ENCODE data around the gene STIM2.

The STIM2 gene

GRCh38 chr4:27006646-27007045 lies 146.0 kb downstream of the STIM2 start:
- H3K9ac ChIP-seq (ENCODE audit: low read depth, low read length) = no peak overlapping the region
- H3K4me2 ChIP-seq (ENCODE audit: insufficient read depth, low read length) = no peak overlapping the region

GRCh38 chr4:27007507-27007906 lies 146.9 kb downstream of the STIM2 start:
- no peak for ATAC-seq (ENCODE audit: insufficient read depth, low read depth)
- Histone ChIP-seq H3K27ac (ENCODE audit: low read length) (no peak overlapping the region), H3K9me3 (ENCODE audit: insufficient read depth, low read length, severe bottlenecking) (no peaks in the 10 kb centered on the region), H3K9ac (ENCODE audit: low read depth, low read length) (no peak overlapping the region), H3K4me3 (ENCODE audit: low read depth in 1 of 2, low read length in 2 of 2) (no peak overlapping the region), H2AFZ (ENCODE audit: low read depth, low read length) (no peak overlapping the region), H3K27me3 (ENCODE audit: insufficient read depth, low read length, poor library complexity) (no peaks in the 10 kb centered on the region), H3K79me2 (ENCODE audit: insufficient read depth, low read length) (no peaks in the 10 kb centered on the region), H4K20me1 (ENCODE audit: insufficient read depth, low read length) (no peaks in the 10 kb centered on the region), H3K4me2 (ENCODE audit: insufficient read depth, low read length) (no peak overlapping the region), H3K36me3 (ENCODE audit: insufficient read depth, low read length) (peaks cover 29% of the 10 kb centered on the region), H3K4me1 (ENCODE audit: insufficient read depth, low read length) (no peaks in the 10 kb centered on the region)
- DNase-seq = no peak
- no peak for TF ChIP-seq EZH2 (IDR thresholded peaks at IDR 0.05; ENCODE audit: borderline replicate concordance, low read depth, low read length, severe bottlenecking)
- TF ChIP-seq CTCF (IDR thresholded peaks at IDR 0.05; ENCODE audit: borderline replicate concordance, extremely low read depth, low read length, poor library complexity, severe bottlenecking) = no peak

More at GRCh38 chr4:27006646-27007045, 146.0 kb downstream of the STIM2 start:
- no peak for DNase-seq
- TF ChIP-seq CTCF (IDR thresholded peaks at IDR 0.05; ENCODE audit: borderline replicate concordance, extremely low read depth, low read length, poor library complexity, severe bottlenecking) (no peak), EZH2 (IDR thresholded peaks at IDR 0.05; ENCODE audit: borderline replicate concordance, low read depth, low read length, severe bottlenecking) (no peak)
- Histone ChIP-seq H2AFZ (ENCODE audit: low read depth, low read length) (no peak overlapping the region), H3K4me1 (ENCODE audit: insufficient read depth, low read length) (no peaks in the 10 kb centered on the region), H3K27ac (ENCODE audit: low read length) (no peak overlapping the region), H3K36me3 (ENCODE audit: insufficient read depth, low read length) (peaks cover 29% of the 10 kb centered on the region), H3K27me3 (ENCODE audit: insufficient read depth, low read length, poor library complexity) (no peaks in the 10 kb centered on the region), H3K9me3 (ENCODE audit: insufficient read depth, low read length, severe bottlenecking) (no peaks in the 10 kb centered on the region), H3K79me2 (ENCODE audit: insufficient read depth, low read length) (no peaks in the 10 kb centered on the region), H4K20me1 (ENCODE audit: insufficient read depth, low read length) (no peaks in the 10 kb centered on the region), H3K4me3 (ENCODE audit: low read depth in 1 of 2, low read length in 2 of 2) (no peak overlapping the region)
- no peak for ATAC-seq (ENCODE audit: insufficient read depth, low read depth)

GRCh38 chr4:27008679-27009078 lies 148.0 kb downstream of the STIM2 start:
- Histone ChIP-seq H3K27ac (ENCODE audit: low read length) (no peak overlapping the region), H3K4me1 (ENCODE audit: insufficient read depth, low read length) (no peaks in the 10 kb centered on the region), H3K4me3 (ENCODE audit: low read depth in 1 of 2, low read length in 2 of 2) (no peak overlapping the region), H3K9me3 (ENCODE audit: insufficient read depth, low read length, severe bottlenecking) (no peaks in the 10 kb centered on the region), H3K9ac (ENCODE audit: low read depth, low read length) (no peak overlapping the region), H3K4me2 (ENCODE audit: insufficient read depth, low read length) (no peak overlapping the region), H3K27me3 (ENCODE audit: insufficient read depth, low read length, poor library complexity) (no peaks in the 10 kb centered on the region), H2AFZ (ENCODE audit: low read depth, low read length) (no peak overlapping the region), H3K36me3 (ENCODE audit: insufficient read depth, low read length) (peaks cover 23% of the 10 kb centered on the region), H3K79me2 (ENCODE audit: insufficient read depth, low read length) (no peaks in the 10 kb centered on the region), H4K20me1 (ENCODE audit: insufficient read depth, low read length) (no peaks in the 10 kb centered on the region)
- DNase-seq = no peak
- ATAC-seq (ENCODE audit: insufficient read depth, low read depth) = no peak
- TF ChIP-seq EZH2 (IDR thresholded peaks at IDR 0.05; ENCODE audit: borderline replicate concordance, low read depth, low read length, severe bottlenecking) (no peak), CTCF (IDR thresholded peaks at IDR 0.05; ENCODE audit: borderline replicate concordance, extremely low read depth, low read length, poor library complexity, severe bottlenecking) (no peak)

GRCh38 chr4:27009539-27009938 lies 148.9 kb downstream of the STIM2 start:
- H3K4me2 ChIP-seq (ENCODE audit: insufficient read depth, low read length) = no peak overlapping the region
- no peaks in the 10 kb centered on the region for H3K9me3 ChIP-seq (ENCODE audit: insufficient read depth, low read length, severe bottlenecking)
- ATAC-seq (ENCODE audit: insufficient read depth, low read depth) = no peak
- no peaks in the 10 kb centered on the region for H3K79me2 ChIP-seq (ENCODE audit: insufficient read depth, low read length)
- H3K27me3 ChIP-seq (ENCODE audit: insufficient read depth, low read length, poor library complexity) = no peaks in the 10 kb centered on the region
- H3K36me3 ChIP-seq (ENCODE audit: insufficient read depth, low read length) = peaks cover 18% of the 10 kb centered on the region
- H4K20me1 ChIP-seq (ENCODE audit: insufficient read depth, low read length) = no peaks in the 10 kb centered on the region
- H3K4me3 ChIP-seq (ENCODE audit: low read depth in 1 of 2, low read length in 2 of 2) = no peak overlapping the region
- H3K27ac ChIP-seq (ENCODE audit: low read length) = no peak overlapping the region
- H3K9ac ChIP-seq (ENCODE audit: low read depth, low read length) = no peak overlapping the region
- no peaks in the 10 kb centered on the region for H3K4me1 ChIP-seq (ENCODE audit: insufficient read depth, low read length)
- no peak overlapping the region for H2AFZ ChIP-seq (ENCODE audit: low read depth, low read length)
- no peak for DNase-seq
- TF ChIP-seq CTCF (IDR thresholded peaks at IDR 0.05; ENCODE audit: borderline replicate concordance, extremely low read depth, low read length, poor library complexity, severe bottlenecking) = no peak
- TF ChIP-seq EZH2 (IDR thresholded peaks at IDR 0.05; ENCODE audit: borderline replicate concordance, low read depth, low read length, severe bottlenecking) = no peak

Data from DND-41 (cell line).